K562 (cell line): ENCODE measurements around the gene BRD7. TPM values are rescaled to one million over a fixed set of nuclear protein-coding genes. Genes with fewer than 3 reads are reported as not detected.

Experiments
- ATAC-seq: fragments of 200-7000 bp; cut with Tn5 transposase; 3 replicates; pipeline ENCODE4 v1.9.1; 2020; ENCODE audit warnings: moderate library complexity
- BruUV-seq: library from RNA; stranded (reverse); fragments of 400-500 nt; replicated peaks from 2 replicates; lab custom pipeline; 2021; lab: Mats Ljungman, UMichigan
- CTCF ChIA-PET: fragments of 300-600 bp; formaldehyde crosslinking; extraction: SDS; loops from one replicate; lab custom pipeline; 2021; ENCODE audit warnings: low intra/inter-chr PET ratio; lab: Yijun Ruan, JAX
- POLR2A ChIA-PET: fragments of 300-600, 350-650 bp; sonication (Branson Sonifier 250); formaldehyde crosslinking; extraction: SDS; loops from one replicate; lab custom pipeline; 2021; ENCODE audit warnings: antibody characterized with exemption, inconsistent platforms; lab: Yijun Ruan, JAX
- DNase-seq, 4 experiments: peaks; one replicate each; pipeline versions ENCODE4 v3.0.0 to v3.0.0-alpha.2; 2011 to 2018; ENCODE audit warnings: low spot score in 3 of 4, mixed read lengths in 3 of 4; ENCODE audit errors: extremely low read depth in 1 of 4
- FAIRE-seq: peaks from 2 replicates; lab custom pipeline; 2011; peaks lifted over from hg19 to GRCh38; lab: Jason Lieb, UNC
- H2AFZ ChIP-seq: 2 replicates; pipeline ENCODE4 v1.6.0; 2011; ENCODE audit warnings: low read depth, low read length, control low read depth, inconsistent platforms
- H3K27ac ChIP-seq: fragments of 200-600 bp; 3 replicates; pipeline ENCODE4 v1.8.0; 2011; ENCODE audit warnings: low read depth, mild to moderate bottlenecking, control low read depth, inconsistent platforms, low read length, moderate library complexity, mixed read lengths; ENCODE audit errors: extremely low read depth
- H3K27me3 ChIP-seq, 2 experiments: fragments of 300-600 bp in 1 of 2; 2 replicates in 1 of 2; 3 replicates in 1 of 2; pipeline versions ENCODE4 v1.6.0 to v1.8.0; 2011; ENCODE audit warnings: inconsistent platforms in 2 of 2, low read length in 2 of 2, mild to moderate bottlenecking in 1 of 2, mixed read lengths in 1 of 2, moderate library complexity in 1 of 2; ENCODE audit not compliant: control insufficient read depth in 2 of 2, insufficient read depth in 2 of 2
- H3K36me3 ChIP-seq: fragments of 300-600 bp; 3 replicates; pipeline ENCODE4 v1.8.0; 2011; ENCODE audit warnings: mild to moderate bottlenecking, low read length, inconsistent platforms; ENCODE audit not compliant: control insufficient read depth, insufficient read depth
- H3K4me1 ChIP-seq, 2 experiments: fragments of 200-600 bp in 1 of 2; replicated peaks in 1 of 2; 2 replicates in 1 of 2; 3 replicates in 1 of 2; pipeline versions ENCODE4 v1.5.1 to v1.8.0; 2011; ENCODE audit warnings: inconsistent platforms in 2 of 2, low read length in 2 of 2, mild to moderate bottlenecking in 1 of 2, mixed read lengths in 1 of 2, moderate library complexity in 1 of 2; ENCODE audit not compliant: control insufficient read depth in 2 of 2, insufficient read depth in 2 of 2
- H3K4me2 ChIP-seq: 2 replicates; pipeline ENCODE4 v1.6.1; 2011; ENCODE audit warnings: low read length, control low read depth, inconsistent platforms, mixed read lengths; ENCODE audit not compliant: insufficient read depth
- H3K4me3 ChIP-seq: fragments of 200-600 bp; sonication (generic), shearing (Covaris generic); 2 replicates; pipeline ENCODE4 v1.5.1; 2016; ENCODE audit warnings: control low read depth, inconsistent platforms
- H3K79me2 ChIP-seq: fragments of 200-600 bp; 3 replicates; pipeline ENCODE4 v1.8.0; 2011; ENCODE audit warnings: low read length, inconsistent platforms; ENCODE audit not compliant: control insufficient read depth, insufficient read depth
- H3K9ac ChIP-seq, 2 experiments: 2 replicates each; pipeline versions ENCODE4 v1.6.0 to v1.6.1; 2011; ENCODE audit warnings: low read depth in 2 of 2, low read length in 2 of 2, control low read depth in 1 of 2, inconsistent platforms in 1 of 2, mild to moderate bottlenecking in 1 of 2, mixed read lengths in 1 of 2; ENCODE audit not compliant: insufficient read depth in 1 of 2
- H3K9me1 ChIP-seq: one replicate; pipeline ENCODE4 v1.6.0; 2011; ENCODE audit warnings: inconsistent platforms, mild to moderate bottlenecking, low read length, moderate library complexity; ENCODE audit not compliant: control insufficient read depth, insufficient read depth
- H3K9me3 ChIP-seq: replicated peaks from 2 replicates; pipeline ENCODE4 v1.5.1; 2011; ENCODE audit warnings: low read depth, low read length, inconsistent platforms; ENCODE audit not compliant: control insufficient read depth, insufficient read depth
- H4K20me1 ChIP-seq: replicated peaks from 2 replicates; pipeline ENCODE4 v1.6.1; 2011; ENCODE audit warnings: low read length, inconsistent platforms, mixed read lengths; ENCODE audit not compliant: control insufficient read depth, insufficient read depth
- HOXB6 ChIP-seq: fragments of 250-450 bp; sonication (Bioruptor Pico); IDR thresholded peaks from 2 replicates; pipeline ENCODE4 v1.5.1; 2022; ENCODE audit warnings: mild to moderate bottlenecking, borderline replicate concordance
- MYNN ChIP-seq, 2 experiments: sonication (generic); formaldehyde crosslinking in 1 of 2; IDR thresholded peaks; 2 replicates each; pipeline versions ENCODE4 v1.5.0 to v1.6.1; 2016 to 2020; ENCODE audit warnings: antibody characterized with exemption in 1 of 2, missing genetic modification reagents in 1 of 2
- POLR2G ChIP-seq: fragments of 200-400 bp; formaldehyde crosslinking; IDR thresholded peaks from 2 replicates; pipeline ENCODE4 v1.6.1; 2017; ENCODE audit warnings: low read depth, mild to moderate bottlenecking, antibody characterized with exemption, low read length, moderate library complexity
- RAD51 ChIP-seq: fragments of 450-650 bp; IDR thresholded peaks from 2 replicates; pipeline ENCODE4 v1.7.1; 2016; ENCODE audit warnings: low read depth, mild to moderate bottlenecking, borderline replicate concordance
- RHOXF2B ChIP-seq: fragments of 250-450 bp; sonication (Bioruptor Pico); conservative IDR thresholded peaks from 2 replicates; pipeline ENCODE4 v1.5.1; 2021
- YY1 ChIP-seq, 3 experiments: IDR thresholded peaks; 2 replicates each; pipeline ENCODE4 v1.6.1; 2011; ENCODE audit warnings: low read length in 2 of 3, mild to moderate bottlenecking in 2 of 3, moderate library complexity in 2 of 3, borderline replicate concordance in 1 of 3, control low read depth in 1 of 3, low read depth in 1 of 3; ENCODE audit not compliant: insufficient read depth in 3 of 3, insufficient replicate concordance in 2 of 3, control insufficient read depth in 1 of 3, insufficient read length in 1 of 3; ENCODE audit errors: extremely low read depth in 1 of 3
- ZBTB34 ChIP-seq: fragments of 250-450 bp; sonication (Bioruptor Pico); IDR thresholded peaks from 2 replicates; pipeline ENCODE4 v1.8.0; 2021; ENCODE audit warnings: mild to moderate bottlenecking, moderate library complexity
- WGBS: fragments of 100-300 bp; shearing (Covaris generic); methylation state at CpG from one replicate; pipeline ENCODE4 v1.1.6; 2016; ENCODE audit warnings: low coverage, mixed read lengths; ENCODE audit not compliant: insufficient coverage; ENCODE audit errors: missing lambda C conversion rate; 5-methylcytosine and 5-hydroxymethylcytosine counted together
- in situ Hi-C: fragments of 300-500 bp; cut with MboI; formaldehyde crosslinking; loops from 4 replicates; pipeline ENCODE4 v1.15.0; 2018; ENCODE audit warnings: inconsistent platforms, mixed read lengths
- intact Hi-C: fragments of 100-400 bp; cut with micrococcal nuclease; formaldehyde crosslinking; loops from 2 replicates; pipeline ENCODE4 v1.14.2; 2022
- polyA plus RNA-seq, 8 experiments: library from polyadenylated mRNA; depleted of rRNA in 4 of 8; stranded (reverse) in 5 of 8; unstranded in 3 of 8; fragments of >200 nt; fragmentation: Nextera tagmentation in 2 of 8; fragmentation: Illumina TruSeq in 1 of 8; extraction: Ambion mirVana in 2 of 8; extraction: Trizol in 1 of 8; gene quantifications; 2 replicates each; pipeline versions ENCODE4 v1.2.1 to v1.2.3, GENCODE V29; 2011 to 2014; ENCODE audit warnings: inconsistent platforms in 1 of 8, missing spikeins in 1 of 8
- total RNA-seq, 7 experiments: library from RNA; depleted of rRNA in 6 of 7; stranded (reverse); fragments of >200 nt in 6 of 7; fragmentation: Illumina TruSeq in 2 of 7; extraction: Trizol in 2 of 7; gene quantifications; 2 replicates each; pipeline versions ENCODE4 v1.2.1 to v1.2.3, GENCODE V29; 2011 to 2021; ENCODE audit warnings: low replicate concordance in 1 of 7

BRD7 gene
- total and polyA plus RNA-seq, 9 of the 15 experiments (the other 6 are each of a cell fraction or from before 2014, with no cell fraction given) = 20.6 to 101 (median 68.7) TPM

DNA sequence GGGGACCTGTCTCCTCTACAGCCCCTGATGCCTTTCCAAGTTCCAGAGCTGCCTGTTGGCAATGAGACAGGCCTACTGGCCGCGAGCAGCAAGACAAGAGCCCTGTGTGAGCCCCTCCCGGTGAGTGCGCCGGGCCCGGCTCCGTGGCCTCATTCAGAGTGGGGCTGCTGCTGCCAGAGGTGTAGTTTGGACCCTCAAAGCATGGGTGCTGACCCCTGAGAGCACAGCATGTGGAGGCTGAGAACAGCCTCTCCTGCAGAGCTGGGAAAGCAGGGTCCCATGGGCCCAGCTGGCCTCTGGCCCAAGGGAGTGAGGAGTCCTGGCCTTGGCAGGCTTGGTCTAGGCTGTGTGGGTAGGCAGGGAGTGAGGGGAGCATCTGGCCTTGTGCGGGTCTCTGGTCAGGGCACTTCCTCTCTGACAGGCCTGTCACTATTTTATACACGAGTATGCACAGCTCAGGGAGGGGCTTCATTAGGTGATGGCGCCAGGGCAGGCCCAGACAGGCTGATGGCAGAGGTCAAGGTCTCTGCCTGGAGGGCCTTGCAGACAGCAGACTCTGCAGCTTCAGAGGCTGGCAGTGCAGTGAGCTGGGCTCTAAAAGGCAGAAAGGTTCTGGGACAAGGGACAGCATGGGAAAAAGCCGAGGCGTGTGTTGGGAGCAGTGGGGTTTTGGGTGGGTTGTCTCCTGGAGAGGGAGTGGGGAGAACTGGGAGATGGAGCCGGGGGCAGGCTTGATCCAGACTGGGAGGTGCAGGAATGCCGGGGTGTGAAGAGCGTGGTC lies 59.1 kb downstream of the BRD7 start:
- FAIRE-seq = no peak
- H3K9me3 ChIP-seq = no peaks in the 10 kb centered on the region
- no peaks in the 10 kb centered on the region for H3K79me2 ChIP-seq
- H2AFZ ChIP-seq = no peak overlapping the region
- no peak for ATAC-seq
- in situ Hi-C loops (no loop called here), intact Hi-C loops (no loop called here)
- H3K9ac ChIP-seq = peak overlapping the region in 1 of 2 experiments; percentile 48; a peak in 1 of 4 replicates
- H3K9me1 ChIP-seq = peaks cover 2% of the 10 kb centered on the region
- H4K20me1 ChIP-seq = no peaks in the 10 kb centered on the region; the same call in 1 of the 2 replicates
- peaks cover 93% of the 10 kb centered on the region; the same call in 2 of the 3 replicates for H3K36me3 ChIP-seq
- no TSS peak for BruUV-seq
- H3K4me2 ChIP-seq = no peak overlapping the region
- CTCF ChIA-PET = no interaction called here
- no peak for DNase-seq
- 85% methylated on average over 8 of the region's 15 CpGs for WGBS
- no peak overlapping the region for H3K4me3 ChIP-seq
- H3K27me3 ChIP-seq = no peaks in the 10 kb centered on the region
- H3K27ac ChIP-seq = no peak overlapping the region
- peaks cover 0 to 36% of the 10 kb centered on the region in 2 experiments; a peak in 2 of 5 replicates for H3K4me1 ChIP-seq
- TF ChIP-seq POLR2G (peak; percentile 55), HOXB6 (CRISPR knock-in tag) (no peak), RHOXF2B (no peak)
- TF ChIP-seq, all 486 proteins: peak for 1
- POLR2A ChIA-PET = interaction anchor here (0.8 to 1.0 kb wide), 4 partner anchors 22 to 124 kb away, joined by 3 to 4 read pairs (median 4); no protein-coding TSS in a partner anchor

DNA sequence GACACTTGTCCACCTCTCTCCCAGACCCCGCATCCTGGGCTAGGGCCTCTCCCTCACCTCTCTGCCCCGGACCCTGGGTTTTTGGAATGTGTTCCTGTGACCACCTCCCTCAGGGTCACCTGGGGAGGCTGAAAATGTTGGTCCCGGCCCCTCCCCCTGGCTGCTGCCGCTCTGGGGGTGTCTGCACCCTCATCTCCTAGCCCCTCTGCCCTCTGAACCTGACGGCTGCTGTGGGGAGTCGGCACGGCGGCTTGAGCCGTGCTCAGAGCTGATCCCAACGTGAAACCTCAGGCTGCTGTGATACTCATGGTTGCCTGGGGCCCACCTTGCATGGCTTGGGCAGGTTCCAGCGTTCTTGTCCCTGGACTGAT lies 59.6 kb downstream of the BRD7 start:
- FAIRE-seq (no peak), DNase-seq (no peak), ATAC-seq (no peak)
- BruUV-seq = no TSS peak
- no peak overlapping the region for H2AFZ ChIP-seq
- H3K4me2 ChIP-seq = no peak overlapping the region
- H3K27me3 ChIP-seq = no peaks in the 10 kb centered on the region
- H3K27ac ChIP-seq = no peak overlapping the region
- ChIA-PET POLR2A (interaction anchor here (0.8 kb wide), 2 partner anchors 30 to 124 kb away, joined by 3 to 4 read pairs; no protein-coding TSS in a partner anchor), CTCF (no interaction called here)
- H3K9me1 ChIP-seq = peaks cover 2% of the 10 kb centered on the region
- H3K4me3 ChIP-seq = no peak overlapping the region
- H3K9me3 ChIP-seq = no peaks in the 10 kb centered on the region
- peaks cover 0 to 36% of the 10 kb centered on the region in 2 experiments; a peak in 2 of 5 replicates for H3K4me1 ChIP-seq
- WGBS = 86% methylated on average over 11 of the region's 11 CpGs
- no peaks in the 10 kb centered on the region for H3K79me2 ChIP-seq
- in situ Hi-C loops (no loop called here), intact Hi-C loops (no loop called here)
- no peak for TF ChIP-seq ZBTB34
- no peak for TF ChIP-seq RAD51
- peak; percentile 43; the same call in 1 of the 2 replicates for TF ChIP-seq POLR2G
- TF ChIP-seq YY1 (IDR thresholded peaks at IDR 0.05; ENCODE audit: borderline replicate concordance in 1 of 3, control insufficient read depth in 1 of 3, extremely low read depth in 1 of 3, insufficient read depth in 3 of 3, insufficient read length in 1 of 3, insufficient replicate concordance in 2 of 3, low read depth in 1 of 3, low read length in 2 of 3) = no peak
- no peak for TF ChIP-seq MYNN (IDR thresholded peaks at IDR 0.05)
- no peak for TF ChIP-seq MYNN (CRISPR knock-in tag; IDR thresholded peaks at IDR 0.05)
- peaks cover 93% of the 10 kb centered on the region; the same call in 2 of the 3 replicates for H3K36me3 ChIP-seq
- peak overlapping the region in 1 of 2 experiments; percentile 48; a peak in 1 of 4 replicates for H3K9ac ChIP-seq
- H4K20me1 ChIP-seq = no peaks in the 10 kb centered on the region; the same call in 1 of the 2 replicates
